Body of pancreas (tissue), 4 donors: ENCODE results near the gene NSUN4. TPM values are rescaled to one million over a fixed set of nuclear protein-coding genes. Genes with fewer than 3 reads are reported as not detected.
"Not testable (repeated sequence)": the region's sequence is repeated elsewhere in the genome, so short reads cannot be mapped to it uniquely, and the experiment has no call there.

Experiments used
- ATAC-seq: fragments of 150-250 bp; one replicate; pipeline ENCODE4 v1.9.1; 2016
- DNase-seq, 4 donors: peaks; one replicate each; pipeline ENCODE4 v3.0.0-alpha.2; 2019
- H3K27ac ChIP-seq, 4 donors: fragments of 200-600 bp; sonication (generic); 1 replicate in 3 of 4; 2 replicates in 1 of 4; pipeline versions ENCODE4 v1.5.1 to v1.6.1; 2016 to 2019; ENCODE audit warnings: mild to moderate bottlenecking in 1 of 4, mixed read lengths in 1 of 4, moderate library complexity in 1 of 4
- H3K27me3 ChIP-seq, 2 donors: fragments of 200-600 bp; sonication (generic); one replicate each; pipeline ENCODE4 v1.6.0; 2016; ENCODE audit warnings: mild to moderate bottlenecking in 1 of 2
- H3K36me3 ChIP-seq, 2 donors: fragments of 200-600 bp; sonication (generic); replicated peaks in 1 of 2; 2 replicates each; pipeline ENCODE4 v1.5.1; 2016; ENCODE audit warnings: low read depth in 2 of 2; ENCODE audit not compliant: insufficient read depth in 1 of 2
- H3K4me1 ChIP-seq: fragments of 200-600 bp; sonication (generic); one replicate; pipeline ENCODE4 v1.6.0; 2016
- H3K4me3 ChIP-seq, 2 donors: fragments of 200-600 bp; sonication (generic); 1 replicate in 1 of 2; 2 replicates in 1 of 2; pipeline ENCODE4 v1.5.1; 2016 to 2019
- H3K9me3 ChIP-seq, 3 donors: fragments of 200-600 bp; sonication (generic); 1 replicate in 2 of 3; 2 replicates in 1 of 3; pipeline ENCODE4 v1.5.1; 2016
- CTCF ChIP-seq, 7 experiments: fragments of 450-650 bp in 4 of 7; fragments of 200-600 bp in 3 of 7; sonication (generic) in 3 of 7; IDR thresholded peaks; one replicate each; pipeline ENCODE4 v1.5.1; 2016 to 2019; ENCODE audit warnings: antibody characterized with exemption in 7 of 7
- POLR2A ChIP-seq, 3 donors: fragments of 450-650 bp; IDR thresholded peaks; one replicate each; pipeline ENCODE4 v1.6.1; 2016; ENCODE audit warnings: antibody characterized with exemption in 3 of 3, mild to moderate bottlenecking in 2 of 3
- WGBS, 2 donors: methylation state at CpG; one replicate each; pipeline ENCODE4 v1.1.5; 2017; 5-methylcytosine and 5-hydroxymethylcytosine counted together
- intact Hi-C: fragments of 100-400 bp; cut with DNase I; formaldehyde crosslinking; loops from one replicate; pipeline ENCODE4 v1.15.1; 2023
- total RNA-seq, 2 donors: library from RNA; depleted of rRNA; stranded (reverse); fragments of >200 nt; gene quantifications; one replicate each; pipeline ENCODE4 v1.1.0, GENCODE V29; 2016

NSUN4 gene
- total RNA-seq, 2 donors from 2014 or later, result 15.6 to 26.0 TPM

GRCh38 chr1:46364612-46365011, 24.0 kb downstream of the NSUN4 start:
- intact Hi-C loops, result no loop called here
- H3K36me3 ChIP-seq, result peaks cover 0 to 22% of the 10 kb centered on the region in 2 donors
- 43 to 46% methylated on average over 5 of the region's 5 CpGs for WGBS, 2 donors
- no peak overlapping the region for H3K27ac ChIP-seq
- ATAC-seq, result peak; percentile 35
- peaks cover 10% of the 10 kb centered on the region for H3K4me1 ChIP-seq
- DNase-seq, result no peak
- H3K4me3 ChIP-seq, result no peak overlapping the region
- H3K27me3 ChIP-seq, result no peaks in the 10 kb centered on the region
- TF ChIP-seq CTCF (IDR thresholded peaks at IDR 0.05), result no peak
- no peak for TF ChIP-seq POLR2A (IDR thresholded peaks at IDR 0.05)
- H3K9me3 ChIP-seq, result no peaks in the 10 kb centered on the region

- not testable (repeated sequence) for ATAC-seq
- H3K36me3 ChIP-seq, result peaks cover 0 to 18% of the 10 kb centered on the region in 2 donors
Observed at GRCh38 chr1:46365796-46366195, 25.2 kb downstream of the NSUN4 start.

DNA sequence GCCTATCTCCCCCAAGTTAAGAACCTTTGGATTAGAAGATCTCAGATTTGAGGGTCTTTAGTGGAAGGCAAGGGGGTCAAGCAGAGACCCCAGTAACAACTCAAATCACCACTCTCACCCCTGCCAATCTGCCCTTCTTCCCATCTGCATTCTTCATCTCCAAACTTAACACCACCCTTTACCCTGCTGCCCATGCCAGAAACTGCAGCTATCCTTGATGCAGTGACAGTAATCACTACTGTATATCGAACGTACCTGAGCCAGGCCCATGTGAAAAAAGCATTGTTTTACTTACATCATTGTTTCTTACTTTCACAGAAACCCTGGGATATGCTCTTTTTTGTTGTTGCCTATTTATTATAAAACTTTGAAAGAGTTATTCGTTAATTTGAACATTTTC, 26.5 kb downstream of the NSUN4 start:
- no peaks in the 10 kb centered on the region for H3K27me3 ChIP-seq
- intact Hi-C loops, result no loop called here
- ATAC-seq, result no peak
- 71 to 82% methylated on average over 3 of the region's 3 CpGs for WGBS, 2 donors
- H3K4me1 ChIP-seq, result peaks cover 15% of the 10 kb centered on the region
- no peaks in the 10 kb centered on the region for H3K9me3 ChIP-seq
- peaks cover 0 to 5% of the 10 kb centered on the region in 2 donors for H3K36me3 ChIP-seq
- DNase-seq, result no peak
- no peak overlapping the region for H3K4me3 ChIP-seq
- TF ChIP-seq CTCF (IDR thresholded peaks at IDR 0.05) (no peak), POLR2A (IDR thresholded peaks at IDR 0.05) (no peak)
- no peak overlapping the region for H3K27ac ChIP-seq

More at GRCh38 chr1:46365796-46366195, 25.2 kb downstream of the NSUN4 start:
- H3K4me1 ChIP-seq, result peaks cover 15% of the 10 kb centered on the region
- DNase-seq, H3K27ac ChIP-seq, H3K27me3 ChIP-seq, H3K4me3 ChIP-seq, H3K9me3 ChIP-seq, intact Hi-C loops: not testable (repeated sequence)
- WGBS, 2 donors, result 94% methylated on average over 8 of the region's 8 CpGs

- intact Hi-C loops, H3K4me3 ChIP-seq, DNase-seq, H3K27me3 ChIP-seq, H3K36me3 ChIP-seq, ATAC-seq, H3K9me3 ChIP-seq, H3K27ac ChIP-seq: not testable (repeated sequence)
- WGBS, 2 donors, result 92 to 100% methylated on average over 8 of the region's 8 CpGs
- peaks cover 15% of the 10 kb centered on the region for H3K4me1 ChIP-seq
Observed at GRCh38 chr1:46367701-46368100, 27.1 kb downstream of the NSUN4 start.

- no peak for DNase-seq
- intact Hi-C loops, result no loop called here
- WGBS, 2 donors, result 84 to 94% methylated on average over 2 of the region's 2 CpGs
Observed at GRCh38 chr1:46368791-46369190, 28.2 kb downstream of the NSUN4 start.

More at GRCh38 chr1:46368791-46369190, 28.2 kb downstream of the NSUN4 start:
- Histone ChIP-seq H3K27me3 (no peaks in the 10 kb centered on the region), H3K27ac (no peak overlapping the region), H3K36me3 (no peaks in the 10 kb centered on the region), H3K4me1 (peaks cover 15% of the 10 kb centered on the region), H3K9me3 (no peaks in the 10 kb centered on the region), H3K4me3 (no peak overlapping the region)
- no peak for ATAC-seq
- TF ChIP-seq CTCF (IDR thresholded peaks at IDR 0.05) (no peak), POLR2A (IDR thresholded peaks at IDR 0.05) (no peak)
